NB4 (cell line): ENCODE data around the gene GPC5.
A peak's percentile ranks its signal among the peaks of the same experiment; 100 is the strongest.

ENCODE experiments used
- DNase-seq: peaks from one replicate; pipeline ENCODE4 v3.0.0; 2010; ENCODE audit warnings: low read depth
- H3K4me3 ChIP-seq: one replicate; pipeline ENCODE4 v1.5.1; 2011; ENCODE audit warnings: mild to moderate bottlenecking, low read depth, low read length, moderate library complexity
- MYC ChIP-seq: IDR thresholded peaks from 2 replicates; pipeline ENCODE4 v1.6.1; 2011; ENCODE audit warnings: low read depth, low read length
- POLR2A ChIP-seq: IDR thresholded peaks from 2 replicates; pipeline ENCODE4 v1.6.1; 2011; ENCODE audit warnings: mild to moderate bottlenecking; ENCODE audit not compliant: insufficient read length; ENCODE audit errors: extremely low read depth
- TF ChIP-seq, protein P1 (sequence below): IDR thresholded peaks from one replicate; pipeline ENCODE4 v1.5.1; 2012; ENCODE audit warnings: low read depth, low read length
- TF ChIP-seq, protein P2 (sequence below): IDR thresholded peaks from 2 replicates; pipeline ENCODE4 v1.6.1; 2011; ENCODE audit warnings: low read depth, low read length

GPC5 gene

DNA sequence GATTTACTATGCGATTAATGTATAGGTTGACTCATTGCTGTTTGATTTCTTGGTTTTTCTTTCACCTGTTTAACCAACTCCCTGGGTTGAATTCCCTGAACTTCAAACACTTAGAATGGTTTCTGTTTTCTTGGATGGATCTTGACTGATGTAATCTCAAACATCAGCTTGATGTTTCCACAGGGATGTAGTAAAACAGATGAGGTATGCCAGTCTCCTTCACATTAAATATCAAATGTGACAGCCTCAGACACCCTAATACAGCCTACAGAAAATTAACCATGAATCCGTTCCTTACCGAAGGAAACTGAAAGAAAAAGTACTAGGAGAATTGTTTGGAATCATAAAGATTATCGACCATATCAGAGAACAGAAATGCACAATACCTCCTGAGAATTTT lies 631.2 kb downstream of the GPC5 start:
- no peak for TF ChIP-seq POLR2A
- no peak overlapping the region for H3K4me3 ChIP-seq
- DNase-seq, result no peak

DNA sequence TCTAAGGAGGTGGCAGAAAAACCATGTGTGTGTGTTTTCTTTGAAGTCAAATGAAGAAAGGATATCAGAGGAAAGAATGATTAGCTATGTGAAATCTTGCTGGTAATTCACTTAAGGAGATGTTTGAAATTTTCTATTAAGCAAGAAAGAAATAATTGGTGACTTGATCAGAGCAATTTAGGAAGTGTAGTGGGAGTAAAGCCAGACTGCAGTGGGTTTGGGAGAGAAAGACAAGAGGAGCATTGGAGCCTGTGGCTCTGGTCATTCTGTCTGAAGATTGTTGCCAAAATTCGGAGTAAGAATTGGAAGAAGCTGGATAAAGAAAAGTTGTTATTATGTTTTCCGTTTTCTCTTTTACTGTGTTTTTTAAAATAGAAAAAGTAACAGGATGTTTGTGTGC lies 640.5 kb downstream of the GPC5 start:
- no peak overlapping the region for H3K4me3 ChIP-seq

DNA sequence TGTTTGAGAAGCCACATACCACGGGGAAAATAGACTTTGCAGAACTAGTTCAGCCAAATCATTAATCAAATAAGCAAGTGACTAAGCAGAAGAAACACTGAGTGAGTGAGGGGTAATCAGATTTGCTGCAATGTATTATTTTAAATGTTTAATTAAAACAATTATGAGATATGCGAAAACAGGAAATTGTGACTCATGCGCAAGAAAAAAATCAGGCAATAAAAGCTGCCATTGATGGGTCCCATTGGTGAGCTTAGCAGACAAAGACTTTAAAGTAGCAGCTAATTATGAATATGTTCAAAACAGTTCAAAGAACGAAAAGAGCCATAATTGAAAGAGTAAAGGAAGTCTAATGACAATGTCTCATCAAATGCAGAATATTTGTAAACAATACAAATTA lies 644.1 kb downstream of the GPC5 start:
- TF ChIP-seq, protein P1, sequence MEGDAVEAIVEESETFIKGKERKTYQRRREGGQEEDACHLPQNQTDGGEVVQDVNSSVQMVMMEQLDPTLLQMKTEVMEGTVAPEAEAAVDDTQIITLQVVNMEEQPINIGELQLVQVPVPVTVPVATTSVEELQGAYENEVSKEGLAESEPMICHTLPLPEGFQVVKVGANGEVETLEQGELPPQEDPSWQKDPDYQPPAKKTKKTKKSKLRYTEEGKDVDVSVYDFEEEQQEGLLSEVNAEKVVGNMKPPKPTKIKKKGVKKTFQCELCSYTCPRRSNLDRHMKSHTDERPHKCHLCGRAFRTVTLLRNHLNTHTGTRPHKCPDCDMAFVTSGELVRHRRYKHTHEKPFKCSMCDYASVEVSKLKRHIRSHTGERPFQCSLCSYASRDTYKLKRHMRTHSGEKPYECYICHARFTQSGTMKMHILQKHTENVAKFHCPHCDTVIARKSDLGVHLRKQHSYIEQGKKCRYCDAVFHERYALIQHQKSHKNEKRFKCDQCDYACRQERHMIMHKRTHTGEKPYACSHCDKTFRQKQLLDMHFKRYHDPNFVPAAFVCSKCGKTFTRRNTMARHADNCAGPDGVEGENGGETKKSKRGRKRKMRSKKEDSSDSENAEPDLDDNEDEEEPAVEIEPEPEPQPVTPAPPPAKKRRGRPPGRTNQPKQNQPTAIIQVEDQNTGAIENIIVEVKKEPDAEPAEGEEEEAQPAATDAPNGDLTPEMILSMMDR, result no peak
- TF ChIP-seq, protein P2, sequence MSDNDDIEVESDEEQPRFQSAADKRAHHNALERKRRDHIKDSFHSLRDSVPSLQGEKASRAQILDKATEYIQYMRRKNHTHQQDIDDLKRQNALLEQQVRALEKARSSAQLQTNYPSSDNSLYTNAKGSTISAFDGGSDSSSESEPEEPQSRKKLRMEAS, result no peak
- no peak for TF ChIP-seq MYC
- no peak for DNase-seq
- no peak overlapping the region for H3K4me3 ChIP-seq

More for the DNA sequence above, 640.5 kb downstream of the GPC5 start:
- no peak for DNase-seq
- TF ChIP-seq POLR2A (no peak), MYC (no peak)
- TF ChIP-seq, protein P1, result no peak
- TF ChIP-seq, protein P2, result no peak

DNA sequence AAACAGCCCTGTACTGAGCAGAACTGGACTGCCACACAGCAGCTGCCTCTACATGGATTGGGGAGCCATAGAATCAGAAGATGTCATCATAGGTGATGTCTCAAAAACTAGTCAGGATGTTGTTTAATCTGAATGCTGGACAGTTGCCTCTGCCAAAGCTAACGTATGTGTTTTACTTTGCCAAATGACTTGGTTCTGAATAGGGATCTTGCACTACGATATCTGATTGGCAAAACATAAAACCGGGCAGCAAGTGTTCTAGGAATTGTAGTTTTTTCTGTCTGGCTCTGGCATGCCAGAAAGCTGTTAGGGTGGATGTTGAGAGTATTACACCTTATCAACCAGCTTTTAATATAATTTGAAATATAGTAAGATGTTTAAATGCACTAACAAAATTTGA lies 645.9 kb downstream of the GPC5 start:
- TF ChIP-seq, protein P1, result no peak
- TF ChIP-seq, protein P2, result no peak
- no peak for TF ChIP-seq MYC
- no peak for TF ChIP-seq POLR2A
- no peak for DNase-seq
- H3K4me3 ChIP-seq, result no peak overlapping the region

DNA sequence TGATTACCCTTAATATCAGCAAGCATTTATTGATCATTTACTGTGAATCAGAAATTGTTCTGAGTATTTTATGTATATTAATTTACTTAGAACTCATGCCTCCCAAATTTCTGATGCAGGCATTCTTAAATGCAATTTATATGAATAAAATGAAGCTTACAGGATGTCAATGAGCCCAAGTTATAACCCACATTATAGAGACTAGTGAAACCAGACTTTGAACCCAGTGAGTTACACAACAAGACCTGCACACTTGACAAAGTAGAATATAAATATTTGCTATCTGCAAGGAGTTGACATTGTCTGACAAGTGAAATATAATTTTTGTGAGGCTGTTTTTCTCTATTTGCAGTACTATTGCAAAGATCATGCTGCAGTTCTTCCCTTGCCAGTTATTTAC lies 656.0 kb downstream of the GPC5 start:
- no peak for DNase-seq
- TF ChIP-seq, protein P1, result no peak
- TF ChIP-seq, protein P2, result no peak
- TF ChIP-seq POLR2A, result no peak
- TF ChIP-seq MYC, result no peak
- H3K4me3 ChIP-seq, result no peak overlapping the region

DNA sequence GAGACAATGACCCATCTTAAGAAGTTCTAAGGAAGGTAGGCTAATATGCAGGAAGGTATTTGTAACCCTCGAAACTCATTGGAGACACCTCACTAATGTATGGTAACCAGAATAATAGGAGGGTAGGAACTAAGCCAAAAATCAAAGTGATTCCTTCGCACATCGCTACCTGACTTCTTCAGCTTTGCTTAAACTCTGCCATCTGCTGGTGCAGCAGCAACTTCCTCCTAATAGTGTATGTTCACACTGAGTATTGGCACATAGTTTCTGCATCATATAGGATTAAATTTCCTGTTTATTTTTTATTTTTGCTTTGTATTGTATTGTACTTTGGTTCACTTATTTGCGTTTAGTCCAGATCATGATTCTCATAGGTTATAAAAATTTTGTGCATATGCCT lies 676.2 kb downstream of the GPC5 start:
- no peak for TF ChIP-seq MYC
- TF ChIP-seq, protein P1, result peak; percentile 42
- no peak overlapping the region for H3K4me3 ChIP-seq
- peak; percentile 36 for DNase-seq
